Common myeloid progenitor, CD34-positive (primary cell): ENCODE data around the gene ADGRA3.
A peak's percentile ranks its signal among the peaks of the same experiment; 100 is the strongest.
"Not testable (repeated sequence)": the region's sequence is repeated elsewhere in the genome, so short reads cannot be mapped to it uniquely, and the experiment has no call there.

ENCODE experiments used
- CTCF ChIA-PET: fragments of 350-600 bp; sonication (Branson Sonifier 250); formaldehyde crosslinking; loops from one replicate; lab custom pipeline; 2021; ENCODE audit warnings: antibody characterized with exemption; lab: Charles Lee
- POLR2A ChIA-PET: fragments of 350-600 bp; sonication (Branson Sonifier 250); formaldehyde crosslinking; loops from one replicate; lab custom pipeline; 2021; ENCODE audit warnings: antibody characterized with exemption; lab: Charles Lee
- DNase-seq, 3 donors: peaks; one replicate each; pipeline versions ENCODE4 v3.0.0 to v3.0.0-alpha.2; 2013
- H3K27ac ChIP-seq, 2 experiments: 1 replicate in 1 of 2; 2 replicates in 1 of 2; pipeline ENCODE4 v1.7.0; 2013; ENCODE audit warnings: inconsistent platforms in 2 of 2, low read length in 2 of 2, mild to moderate bottlenecking in 2 of 2, low read depth in 1 of 2, moderate library complexity in 1 of 2; ENCODE audit not compliant: severe bottlenecking in 2 of 2, insufficient read depth in 1 of 2, poor library complexity in 1 of 2
- H3K27me3 ChIP-seq, 5 experiments: replicated peaks in 2 of 5; 1 replicate in 3 of 5; 2 replicates in 2 of 5; pipeline versions ENCODE4 v1.6.1 to v1.7.0; 2013; ENCODE audit warnings: low read length in 4 of 5, mild to moderate bottlenecking in 2 of 5, moderate library complexity in 2 of 5, inconsistent platforms in 1 of 5; ENCODE audit not compliant: insufficient read depth in 5 of 5, control insufficient read depth in 4 of 5
- H3K36me3 ChIP-seq, 4 experiments: 1 replicate in 2 of 4; 2 replicates in 2 of 4; pipeline versions ENCODE4 v1.6.1 to v1.7.0; 2013; ENCODE audit warnings: low read length in 3 of 4, control low read depth in 1 of 4, mild to moderate bottlenecking in 1 of 4; ENCODE audit not compliant: control insufficient read depth in 4 of 4, insufficient read depth in 4 of 4
- H3K4me1 ChIP-seq, 4 experiments: 1 replicate in 3 of 4; 2 replicates in 1 of 4; pipeline versions ENCODE4 v1.6.1 to v1.7.1; 2013; ENCODE audit warnings: low read length in 3 of 4, mild to moderate bottlenecking in 3 of 4, control low read depth in 1 of 4, inconsistent platforms in 1 of 4, moderate library complexity in 1 of 4; ENCODE audit not compliant: control insufficient read depth in 4 of 4, insufficient read depth in 4 of 4; ENCODE audit errors: control extremely low read depth in 1 of 4
- H3K4me3 ChIP-seq, 7 experiments: 1 replicate in 4 of 7; 2 replicates in 3 of 7; pipeline versions ENCODE4 v1.5.1 to v1.7.0; 2013; ENCODE audit warnings: mild to moderate bottlenecking in 7 of 7, low read length in 6 of 7, moderate library complexity in 6 of 7, inconsistent platforms in 2 of 7, low read depth in 2 of 7, control low read depth in 1 of 7; ENCODE audit not compliant: insufficient read depth in 4 of 7, control insufficient read depth in 1 of 7; ENCODE audit errors: extremely low read depth in 1 of 7
- H3K9me3 ChIP-seq, 5 experiments: 1 replicate in 4 of 5; 2 replicates in 1 of 5; pipeline versions ENCODE4 v1.6.1 to v1.7.1; 2013; ENCODE audit warnings: low read length in 4 of 5, mild to moderate bottlenecking in 2 of 5, inconsistent platforms in 1 of 5, low read depth in 1 of 5, moderate library complexity in 1 of 5; ENCODE audit not compliant: control insufficient read depth in 4 of 5, insufficient read depth in 2 of 5; ENCODE audit errors: control extremely low read depth in 1 of 5
- WGBS: methylation state at CpG from one replicate; pipeline ENCODE4 v1.1.5; 2013; ENCODE audit not compliant: insufficient coverage; 5-methylcytosine and 5-hydroxymethylcytosine counted together

The ADGRA3 gene

DNA sequence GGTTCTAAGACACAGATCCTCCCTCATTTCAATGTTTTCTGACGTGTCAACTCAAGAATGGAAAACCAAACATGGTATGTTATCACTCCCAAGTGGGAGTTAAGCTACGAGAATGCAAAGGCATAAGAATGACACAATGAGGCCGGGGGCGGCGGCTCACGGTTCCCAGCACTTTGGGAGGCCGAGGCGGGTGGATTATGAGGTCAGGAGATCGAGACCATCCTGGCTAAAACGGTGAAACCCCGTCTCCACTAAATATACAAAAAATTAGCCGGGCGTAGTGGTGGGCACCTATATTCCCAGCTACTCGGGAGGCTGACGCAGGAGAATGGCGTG is 40.6 kb downstream of the ADGRA3 start:
- not testable (repeated sequence) for H3K4me3 ChIP-seq
- WGBS: 97% methylated on average over 12 of the region's 16 CpGs
- CTCF ChIA-PET: interaction anchor here (1.3 kb wide), 1 partner anchor 8 kb away, joined by 3 read pairs; no protein-coding TSS in a partner anchor

GRCh38 chr4:22474636-22475310 is 41.1 kb downstream of the ADGRA3 start:
- no peak overlapping the region for H3K27ac ChIP-seq
- ChIA-PET CTCF (interaction anchor here (1.3 kb wide), 1 partner anchor 8 kb away, joined by 3 read pairs; no protein-coding TSS in a partner anchor), POLR2A (no interaction called here)
- H3K9me3 ChIP-seq: no peaks in the 10 kb centered on the region
- no peak for DNase-seq
- H3K4me3 ChIP-seq: no peak overlapping the region
- H3K27me3 ChIP-seq: no peaks in the 10 kb centered on the region
- no peaks in the 10 kb centered on the region for H3K4me1 ChIP-seq
- H3K36me3 ChIP-seq: peaks cover 0 to 15% (median 6%) of the 10 kb centered on the region in 4 experiments
- WGBS: 100% methylated on average over 1 of the region's 5 CpGs

More for the DNA sequence above, 40.6 kb downstream of the ADGRA3 start:
- H3K27ac ChIP-seq, H3K9me3 ChIP-seq, POLR2A ChIA-PET, H3K4me1 ChIP-seq, DNase-seq, H3K27me3 ChIP-seq: not testable (repeated sequence)
- H3K36me3 ChIP-seq: peaks cover 0 to 13% (median 6%) of the 10 kb centered on the region in 4 experiments

DNA sequence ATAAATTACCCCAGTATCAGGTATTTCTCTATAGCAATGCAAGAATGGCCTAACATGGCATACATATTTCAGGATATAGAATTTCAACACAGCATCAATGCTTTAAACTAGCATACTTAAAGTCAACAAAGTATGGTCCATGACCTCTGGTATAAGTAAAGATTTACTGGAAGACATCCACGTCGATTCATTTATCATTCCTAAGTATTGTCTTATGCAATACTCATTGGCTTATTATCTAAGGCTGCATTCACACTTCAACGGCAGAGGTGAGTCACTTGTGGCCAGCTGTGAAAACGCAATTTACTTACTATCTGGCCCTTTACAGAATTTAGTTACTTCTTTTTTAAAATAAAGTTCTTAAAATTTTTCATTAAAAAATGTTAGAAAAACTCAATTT is 42.6 kb downstream of the ADGRA3 start:
- no peaks in the 10 kb centered on the region for H3K27me3 ChIP-seq
- H3K4me1 ChIP-seq: no peaks in the 10 kb centered on the region
- H3K36me3 ChIP-seq: peaks cover 0 to 15% (median 9%) of the 10 kb centered on the region in 4 experiments
- WGBS: no CpG with 5 or more reads among the region's 4 CpGs
- no peaks in the 10 kb centered on the region for H3K9me3 ChIP-seq
- H3K27ac ChIP-seq: no peak overlapping the region
- DNase-seq: peak in 2 of 3 donors; percentile 29
- ChIA-PET CTCF (no interaction called here), POLR2A (no interaction called here)
- no peak overlapping the region for H3K4me3 ChIP-seq

DNA sequence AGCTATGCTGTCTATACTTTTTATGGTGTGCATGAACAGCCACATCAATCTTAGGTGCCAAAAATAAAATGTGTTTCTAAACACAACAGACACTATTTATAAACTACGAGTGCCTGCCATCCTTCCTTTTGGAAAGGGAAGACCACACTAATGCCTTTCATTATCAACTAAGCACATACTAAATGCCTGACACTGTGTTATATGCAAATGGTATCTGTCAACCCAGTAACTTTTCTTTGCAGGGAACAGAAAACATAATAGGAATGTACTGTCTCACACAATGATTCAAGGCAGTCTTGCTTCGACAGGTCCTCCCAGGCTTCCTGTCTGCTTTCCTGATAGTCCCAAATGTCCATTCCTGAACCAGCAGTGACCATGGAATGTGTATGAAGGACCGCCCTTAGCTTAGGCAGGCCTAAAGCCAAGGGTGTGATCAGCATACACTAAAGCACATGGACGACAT is 43.8 kb downstream of the ADGRA3 start:
- CTCF ChIA-PET: no interaction called here
- Histone ChIP-seq H3K9me3 (no peaks in the 10 kb centered on the region), H3K4me1 (no peaks in the 10 kb centered on the region), H3K27ac (no peak overlapping the region), H3K36me3 (peaks cover 0 to 15% (median 9%) of the 10 kb centered on the region in 4 experiments), H3K27me3 (no peaks in the 10 kb centered on the region), H3K4me3 (no peak overlapping the region)
- no peak for DNase-seq
- 100% methylated on average over 1 of the region's 4 CpGs for WGBS
- POLR2A ChIA-PET: no interaction called here

DNA sequence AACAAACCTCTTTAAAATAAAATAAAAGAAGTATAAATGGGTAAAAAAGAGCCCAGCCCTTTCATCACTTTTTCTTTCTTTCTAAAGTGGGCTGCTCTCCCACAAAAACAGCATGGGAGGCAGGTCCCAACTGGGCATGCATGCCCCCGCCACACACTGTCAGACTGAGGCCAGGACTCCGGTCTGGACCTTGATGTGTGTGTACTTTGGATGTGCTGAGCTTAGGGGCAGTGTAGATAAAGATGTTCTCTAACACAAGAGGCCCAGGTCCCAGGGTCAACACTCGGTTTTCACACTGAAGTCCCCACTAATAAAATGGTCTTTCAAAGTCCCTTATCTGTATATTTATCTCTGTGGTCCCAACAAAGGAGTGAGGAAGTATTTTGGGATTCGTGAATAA is 44.4 kb downstream of the ADGRA3 start:
- WGBS: no CpG with 5 or more reads among the region's 4 CpGs
- Histone ChIP-seq H3K27me3 (no peaks in the 10 kb centered on the region), H3K9me3 (no peaks in the 10 kb centered on the region), H3K4me1 (no peaks in the 10 kb centered on the region), H3K4me3 (no peak overlapping the region), H3K27ac (no peak overlapping the region), H3K36me3 (peaks cover 0 to 15% (median 9%) of the 10 kb centered on the region in 4 experiments)
- no peak for DNase-seq
- ChIA-PET POLR2A (no interaction called here), CTCF (no interaction called here)

- CTCF ChIA-PET: interaction anchor here (0.9 kb wide), 1 partner anchor 12 kb away, joined by 3 read pairs; no protein-coding TSS in a partner anchor
- DNase-seq: peak in 1 of 3 donors; percentile 15
These were observed 49.3 kb downstream of the ADGRA3 start for GRCh38 chr4:22466581-22466980.

GRCh38 chr4:22465996-22466395 is 49.9 kb downstream of the ADGRA3 start:
- no peaks in the 10 kb centered on the region for H3K4me1 ChIP-seq
- CTCF ChIA-PET: no interaction called here
- 100% methylated on average over 5 of the region's 5 CpGs for WGBS
- H3K27me3 ChIP-seq: no peaks in the 10 kb centered on the region
- no peak for DNase-seq
- H3K36me3 ChIP-seq: peaks cover 2 to 11% (median 8%) of the 10 kb centered on the region in 4 experiments
- no peak overlapping the region for H3K27ac ChIP-seq
- no peaks in the 10 kb centered on the region for H3K9me3 ChIP-seq
- no peak overlapping the region for H3K4me3 ChIP-seq
- POLR2A ChIA-PET: no interaction called here

More at GRCh38 chr4:22466581-22466980, 49.3 kb downstream of the ADGRA3 start:
- WGBS: 85% methylated on average over 7 of the region's 10 CpGs
- no peaks in the 10 kb centered on the region for H3K4me1 ChIP-seq
- POLR2A ChIA-PET: no interaction called here
- peaks cover 2 to 11% (median 9%) of the 10 kb centered on the region in 4 experiments for H3K36me3 ChIP-seq
- no peaks in the 10 kb centered on the region for H3K9me3 ChIP-seq
- no peak overlapping the region for H3K27ac ChIP-seq
- H3K4me3 ChIP-seq: no peak overlapping the region
- no peaks in the 10 kb centered on the region for H3K27me3 ChIP-seq
